ENCODE data around the gene SEC62.
A peak's percentile ranks its signal among the peaks of the same experiment; 100 is the strongest.
"Not testable (repeated sequence)": the region's sequence is repeated elsewhere in the genome, so short reads cannot be mapped to it uniquely, and the experiment has no call there.

SEC62 gene

GRCh38 chr3:169993761-169994160, 27.2 kb downstream of the SEC62 start:
- Mint-ChIP-seq H3K4me3 (no peak overlapping the region), H3K36me3 (peaks cover 78% of the 10 kb centered on the region), H3K4me1 (peaks cover 10% of the 10 kb centered on the region), H3K27ac (no peak overlapping the region), H3K9me3 (no peaks in the 10 kb centered on the region)
- ATAC-seq (no peak), DNase-seq (ENCODE audit: low spot score in 2 of 2) (no peak)

DNA sequence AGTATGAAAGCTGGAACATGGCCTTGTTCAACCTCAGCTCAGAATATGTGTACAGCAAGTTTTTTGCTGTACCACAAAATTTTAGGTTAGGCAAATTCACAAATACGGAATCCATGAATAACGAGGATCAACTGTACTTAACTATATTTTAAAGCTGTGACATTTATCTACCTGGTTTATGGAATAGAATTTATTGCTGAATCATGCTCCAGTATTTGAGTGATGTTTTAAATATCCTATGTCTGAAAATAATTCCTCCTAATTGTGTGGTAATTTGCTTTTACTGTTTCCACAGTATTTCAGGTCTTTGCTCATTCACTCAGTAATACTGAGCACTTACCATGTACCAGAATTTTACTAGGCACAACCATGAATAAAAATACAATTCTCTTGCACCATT, 29.5 kb downstream of the SEC62 start:
- Mint-ChIP-seq H3K4me3 (no peak overlapping the region), H3K27ac (no peak overlapping the region), H3K9me3 (no peaks in the 10 kb centered on the region), H3K4me1 (peaks cover 23% of the 10 kb centered on the region), H3K36me3 (peaks cover 64% of the 10 kb centered on the region)
- no peak for ATAC-seq
- no peak for DNase-seq (ENCODE audit: low spot score in 2 of 2)

- no peak overlapping the region for H3K4me3 Mint-ChIP-seq
- peaks cover 16% of the 10 kb centered on the region for H3K4me1 Mint-ChIP-seq
- ATAC-seq (peak; percentile 42), DNase-seq (ENCODE audit: low spot score in 2 of 2) (no peak)
- H3K9me3 Mint-ChIP-seq = no peaks in the 10 kb centered on the region
- peaks cover 38% of the 10 kb centered on the region for H3K36me3 Mint-ChIP-seq
- H3K27ac Mint-ChIP-seq = peak overlapping the region; percentile 18
Observed at GRCh38 chr3:169998668-169999131, 32.1 kb downstream of the SEC62 start.

DNA sequence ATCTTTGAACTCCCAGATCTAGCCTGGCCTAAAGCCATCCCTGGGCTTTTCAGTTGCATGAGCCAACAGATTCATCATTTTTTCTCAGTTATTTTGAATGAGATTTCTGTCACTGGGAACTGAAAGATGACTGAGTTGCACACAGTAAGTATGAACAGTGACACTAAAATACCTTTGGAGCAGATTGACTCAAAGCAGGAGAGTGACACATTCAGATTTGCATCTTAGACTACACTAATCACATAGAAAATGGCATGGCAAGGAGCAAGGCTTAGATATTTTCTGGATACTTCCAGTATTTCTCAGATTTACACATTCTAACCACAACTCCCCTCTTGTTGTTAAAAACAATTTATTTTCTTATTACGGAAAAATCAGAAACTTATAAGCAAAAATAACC, 32.8 kb downstream of the SEC62 start:
- peaks cover 16% of the 10 kb centered on the region for H3K4me1 Mint-ChIP-seq
- peaks cover 31% of the 10 kb centered on the region for H3K36me3 Mint-ChIP-seq
- ATAC-seq (peak; percentile 98), DNase-seq (ENCODE audit: low spot score in 2 of 2) (no peak)
- no peak overlapping the region for H3K4me3 Mint-ChIP-seq
- H3K9me3 Mint-ChIP-seq = no peaks in the 10 kb centered on the region
- peak overlapping the region; percentile 18 for H3K27ac Mint-ChIP-seq

- ATAC-seq (no peak), DNase-seq (ENCODE audit: low spot score in 2 of 2) (no peak)
- H3K36me3 Mint-ChIP-seq = peaks cover 25% of the 10 kb centered on the region
- no peak overlapping the region for H3K4me3 Mint-ChIP-seq
- peaks cover 16% of the 10 kb centered on the region for H3K4me1 Mint-ChIP-seq
- H3K9me3 Mint-ChIP-seq = no peaks in the 10 kb centered on the region
- H3K27ac Mint-ChIP-seq = no peak overlapping the region
Observed at GRCh38 chr3:170000051-170000450, 33.4 kb downstream of the SEC62 start.

GRCh38 chr3:170002231-170002630, 35.6 kb downstream of the SEC62 start:
- ATAC-seq = no peak
- H3K36me3 Mint-ChIP-seq = peaks cover 11% of the 10 kb centered on the region
- H3K27ac Mint-ChIP-seq = no peak overlapping the region
- no peak for DNase-seq (ENCODE audit: low spot score in 2 of 2)
- no peak overlapping the region for H3K4me3 Mint-ChIP-seq
- no peaks in the 10 kb centered on the region for H3K9me3 Mint-ChIP-seq
- peaks cover 30% of the 10 kb centered on the region for H3K4me1 Mint-ChIP-seq

DNA sequence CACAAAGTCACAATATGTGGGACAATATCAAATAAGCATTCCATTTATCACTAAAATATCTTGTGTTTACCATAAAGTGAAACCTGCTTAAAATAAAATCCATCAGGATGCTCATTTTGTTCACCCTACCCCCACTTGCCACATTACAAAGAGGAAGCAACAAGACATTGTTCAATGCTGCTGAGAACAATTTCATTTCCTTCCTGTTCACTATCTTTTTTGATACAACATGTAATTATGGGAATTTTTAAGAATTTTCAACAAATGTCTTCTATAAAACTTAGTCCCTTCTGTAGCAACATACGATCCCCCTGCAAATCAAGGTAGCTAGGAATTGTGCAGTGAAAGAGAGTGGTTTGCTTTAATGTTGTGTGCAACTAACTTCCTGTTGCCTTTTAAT, 36.3 kb downstream of the SEC62 start:
- H3K4me3 Mint-ChIP-seq = no peak overlapping the region
- peaks cover 7% of the 10 kb centered on the region for H3K36me3 Mint-ChIP-seq
- no peaks in the 10 kb centered on the region for H3K9me3 Mint-ChIP-seq
- ATAC-seq (no peak), DNase-seq (ENCODE audit: low spot score in 2 of 2) (no peak)
- H3K4me1 Mint-ChIP-seq = peaks cover 34% of the 10 kb centered on the region
- no peak overlapping the region for H3K27ac Mint-ChIP-seq

DNA sequence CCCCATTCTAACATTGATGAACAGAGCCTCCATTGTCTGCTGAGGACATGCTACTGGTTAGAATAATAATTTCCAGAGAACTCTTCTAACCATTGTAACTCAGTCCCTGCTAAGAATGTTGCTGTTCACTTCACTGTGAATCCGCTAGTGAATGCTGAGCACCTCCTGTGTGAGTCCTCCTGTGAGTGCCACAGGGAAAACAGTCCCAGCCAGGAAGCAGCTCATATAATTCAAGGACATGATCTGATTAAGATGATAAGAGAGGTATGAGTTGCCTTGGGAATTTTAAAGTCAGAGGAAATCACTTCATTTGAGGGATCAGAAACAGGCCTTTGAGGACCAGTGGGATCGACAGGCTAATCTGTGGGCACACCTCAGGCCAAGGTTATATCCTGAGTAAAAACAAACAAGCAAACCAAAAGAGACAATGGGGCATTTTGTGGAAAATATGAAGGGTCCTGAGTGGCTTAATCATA, 37.3 kb downstream of the SEC62 start:
- no peak overlapping the region for H3K4me3 Mint-ChIP-seq
- no peak overlapping the region for H3K27ac Mint-ChIP-seq
- peaks cover 7% of the 10 kb centered on the region for H3K36me3 Mint-ChIP-seq
- ATAC-seq (no peak), DNase-seq (ENCODE audit: low spot score in 2 of 2) (no peak)
- no peaks in the 10 kb centered on the region for H3K9me3 Mint-ChIP-seq
- H3K4me1 Mint-ChIP-seq = peaks cover 29% of the 10 kb centered on the region

- Mint-ChIP-seq H3K27ac (peak overlapping the region; percentile 5), H3K36me3 (no peaks in the 10 kb centered on the region), H3K9me3 (no peaks in the 10 kb centered on the region), H3K4me3 (peak overlapping the region; percentile 4), H3K4me1 (peaks cover 18% of the 10 kb centered on the region)
- DNase-seq (ENCODE audit: low spot score in 2 of 2) (peak in 1 of 2 donors; percentile 57), ATAC-seq (peak; percentile 92)
Observed at GRCh38 chr3:170007031-170007663, 40.5 kb downstream of the SEC62 start.

DNA sequence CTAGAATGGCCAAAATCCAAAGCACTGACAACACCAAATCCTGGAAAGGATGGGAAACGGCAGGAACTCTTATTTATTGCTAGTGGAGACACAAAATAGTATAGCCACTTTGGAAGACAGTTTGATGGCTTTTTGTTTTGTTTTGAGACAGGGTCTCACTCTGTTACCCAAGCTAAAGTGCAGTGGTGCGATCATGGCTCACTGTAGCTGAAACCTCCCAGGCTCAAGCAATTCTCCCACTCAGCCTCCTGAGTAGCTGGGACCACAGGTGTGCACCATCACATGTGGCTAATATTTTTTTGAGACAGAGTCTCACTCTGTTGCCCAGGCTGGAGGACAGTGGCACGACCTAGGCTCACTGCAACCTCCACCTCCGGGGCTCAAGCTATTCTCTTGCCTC, 43.9 kb downstream of the SEC62 start:
- DNase-seq (ENCODE audit: low spot score in 2 of 2) = no peak
- Mint-ChIP-seq H3K27ac (no peak overlapping the region), H3K4me1 (peaks cover 18% of the 10 kb centered on the region), H3K36me3 (no peaks in the 10 kb centered on the region), H3K4me3 (no peak overlapping the region), H3K9me3 (no peaks in the 10 kb centered on the region)
- no peak for ATAC-seq

DNA sequence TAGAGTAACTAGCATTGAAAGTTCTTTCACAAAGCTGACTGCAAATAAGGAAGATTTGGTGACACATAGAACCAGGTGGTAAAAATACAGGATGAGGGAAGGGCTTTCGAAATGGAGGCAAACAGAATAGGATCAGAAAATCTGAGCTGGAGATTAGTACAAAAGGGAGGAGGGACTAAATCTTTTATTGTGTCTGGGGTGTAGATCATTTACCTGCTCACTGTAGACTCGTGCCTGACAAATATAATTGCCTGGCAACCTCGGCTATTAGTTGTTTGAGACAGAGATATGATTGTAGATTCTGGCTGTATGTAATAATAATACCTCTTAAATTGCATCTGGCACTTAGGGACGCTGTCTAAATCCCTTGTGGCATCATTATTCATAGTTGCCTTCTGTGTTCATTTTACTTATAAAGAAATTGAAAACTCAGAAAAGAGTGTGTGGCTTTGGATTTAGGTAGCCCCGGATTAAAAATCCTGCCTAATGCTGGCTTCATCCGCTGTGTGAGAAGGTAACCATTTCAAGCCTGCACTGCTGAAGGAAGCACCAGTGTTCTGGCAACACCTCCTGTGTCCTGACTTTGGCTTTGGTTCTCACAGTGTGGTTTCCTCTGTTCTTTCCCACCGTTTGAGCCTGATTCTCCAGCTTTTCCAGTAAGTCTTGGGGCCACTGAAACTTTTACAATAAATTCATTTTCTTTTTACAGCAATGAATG, 46.2 kb downstream of the SEC62 start:
- Mint-ChIP-seq H3K36me3 (no peaks in the 10 kb centered on the region), H3K4me3 (no peak overlapping the region), H3K9me3 (no peaks in the 10 kb centered on the region), H3K27ac (no peak overlapping the region), H3K4me1 (no peaks in the 10 kb centered on the region)
- ATAC-seq = no peak
- DNase-seq (ENCODE audit: low spot score in 2 of 2) = no peak

- Mint-ChIP-seq H3K4me3 (no peak overlapping the region), H3K27ac (no peak overlapping the region), H3K36me3 (no peaks in the 10 kb centered on the region), H3K9me3 (no peaks in the 10 kb centered on the region), H3K4me1 (no peaks in the 10 kb centered on the region)
- no peak for DNase-seq (ENCODE audit: low spot score in 2 of 2)
- ATAC-seq = no peak
Observed at GRCh38 chr3:170016057-170016456, 49.5 kb downstream of the SEC62 start.

DNA sequence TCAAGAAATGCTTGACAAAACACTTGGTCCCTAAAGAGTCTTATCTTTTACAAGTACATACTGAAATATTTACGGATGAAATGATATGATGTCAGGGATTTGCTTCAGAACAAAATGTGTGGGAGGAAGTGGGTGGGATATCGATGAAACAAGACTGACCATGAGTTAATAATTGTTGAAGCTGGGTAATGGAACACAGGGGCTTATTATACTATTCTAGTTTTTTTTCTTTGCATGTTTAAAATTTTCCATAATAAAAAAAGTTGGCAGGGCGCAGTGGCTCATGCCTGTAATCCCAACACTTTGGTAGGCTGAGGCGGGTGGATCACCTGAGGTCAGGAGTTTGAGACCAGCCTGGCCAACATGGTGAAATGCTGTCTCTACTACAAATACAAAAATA, 52.7 kb downstream of the SEC62 start:
- DNase-seq (ENCODE audit: low spot score in 2 of 2); H3K36me3 Mint-ChIP-seq; H3K4me1 Mint-ChIP-seq; H3K27ac Mint-ChIP-seq; H3K4me3 Mint-ChIP-seq; ATAC-seq; H3K9me3 Mint-ChIP-seq: not testable (repeated sequence)

DNA sequence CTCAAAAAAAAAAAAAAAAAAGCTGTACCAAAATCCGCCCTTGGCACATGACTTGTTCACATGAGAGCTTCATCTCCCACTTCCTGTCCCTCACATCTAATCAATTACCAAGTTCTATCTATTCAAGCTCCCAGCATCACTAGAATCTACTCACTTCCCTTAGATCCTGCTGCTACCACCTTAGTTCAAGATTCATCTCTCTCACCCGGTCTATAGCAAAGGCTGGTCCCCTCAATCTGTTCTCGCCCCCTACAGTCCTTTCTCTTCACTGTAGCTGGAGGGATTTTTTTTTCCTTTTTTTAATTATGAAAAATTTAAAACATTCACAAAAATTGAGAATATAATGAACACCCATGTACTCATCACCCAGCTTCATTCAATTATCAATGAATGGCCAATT, 54.5 kb downstream of the SEC62 start:
- ATAC-seq = peak; percentile 50
- DNase-seq (ENCODE audit: low spot score in 2 of 2) = no peak
- Mint-ChIP-seq H3K4me3 (no peak overlapping the region), H3K36me3 (no peaks in the 10 kb centered on the region), H3K9me3 (no peaks in the 10 kb centered on the region), H3K4me1 (no peaks in the 10 kb centered on the region), H3K27ac (no peak overlapping the region)

DNA sequence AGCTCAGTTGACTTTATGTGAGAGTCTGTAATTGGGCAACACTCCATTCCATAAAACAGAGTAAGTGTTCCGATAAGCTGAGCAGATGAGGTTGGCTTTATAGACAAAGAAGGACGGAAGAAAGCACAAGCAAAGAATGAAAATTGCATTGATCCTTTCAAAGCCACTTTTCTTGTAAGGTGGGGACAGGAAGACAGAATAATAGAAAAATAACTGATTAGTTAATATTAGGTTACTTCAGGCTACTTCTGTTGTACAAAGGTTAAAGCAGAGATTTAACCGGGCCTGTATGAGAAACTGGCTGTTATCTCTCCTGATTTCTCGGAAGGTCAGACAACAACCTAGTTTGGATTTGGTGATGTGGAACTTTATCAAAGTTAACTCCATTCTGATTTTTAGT, 55.7 kb downstream of the SEC62 start:
- no peak overlapping the region for H3K4me3 Mint-ChIP-seq
- H3K27ac Mint-ChIP-seq = no peak overlapping the region
- no peak for DNase-seq (ENCODE audit: low spot score in 2 of 2)
- peaks cover 4% of the 10 kb centered on the region for H3K9me3 Mint-ChIP-seq
- H3K4me1 Mint-ChIP-seq = peaks cover under 1% of the 10 kb centered on the region
- peaks cover under 1% of the 10 kb centered on the region for H3K36me3 Mint-ChIP-seq
- no peak for ATAC-seq

GRCh38 chr3:170023165-170023564, 56.6 kb downstream of the SEC62 start:
- Mint-ChIP-seq H3K4me1 (peaks cover 7% of the 10 kb centered on the region), H3K27ac (no peak overlapping the region), H3K9me3 (peaks cover 4% of the 10 kb centered on the region), H3K36me3 (peaks cover 6% of the 10 kb centered on the region), H3K4me3 (no peak overlapping the region)
- no peak for DNase-seq (ENCODE audit: low spot score in 2 of 2)
- no peak for ATAC-seq

Data from stimulated activated effector memory CD8-positive, alpha-beta T cell treated with anti-CD3 and anti-CD28 coated beads, Interleukin-12 subunit alpha, Interleukin-12 subunit beta, amount 100 ng/mL, for 72 hours (primary cell).